CD1c-positive myeloid dendritic cell (primary cell): Measurements from ENCODE around the gene CBFA2T2.
"Not testable (repeated sequence)": the region's sequence is repeated elsewhere in the genome, so short reads cannot be mapped to it uniquely, and the experiment has no call there.

Experiments
- DNase-seq: peaks from one replicate; pipeline ENCODE4 v3.0.0-alpha.2; 2016; ENCODE audit errors: extremely low spot score

The CBFA2T2 gene

GRCh38 chr20:33490023-33490933, at the start of gene CBFA2T2:
Gene CBFA2T2 (plus strand): TSS chr20:33490096. CDS start chr20:33490268, 172 bp downstream.
- DNase-seq: no peak

- not testable (repeated sequence) for DNase-seq
Measured at GRCh38 chr20:33440562-33440961, 49.3 kb upstream of the CBFA2T2 start.

- no peak for DNase-seq
Measured at GRCh38 chr20:33441142-33441955, 48.5 kb upstream of the CBFA2T2 start.

- no peak for DNase-seq
Measured at GRCh38 chr20:33442136-33443005, 47.5 kb upstream of the CBFA2T2 start.

- DNase-seq: peak; percentile 11
Measured at GRCh38 chr20:33443006-33443511, 46.8 kb upstream of the CBFA2T2 start.

- peak; percentile 81 for DNase-seq
Measured at GRCh38 chr20:33443512-33444239, 46.2 kb upstream of the CBFA2T2 start, which contains the start of gene SNTA1. Gene SNTA1 (minus strand): TSS chr20:33443763. CDS start chr20:33443620, 143 bp downstream.

- no peak for DNase-seq
Measured at GRCh38 chr20:33444797-33445560, 44.9 kb upstream of the CBFA2T2 start.

GRCh38 chr20:33445881-33446625, 43.8 kb upstream of the CBFA2T2 start:
- no peak for DNase-seq

GRCh38 chr20:33450867-33451266, 39.0 kb upstream of the CBFA2T2 start:
- peak; percentile 8 for DNase-seq

- DNase-seq: peak; percentile 82
Measured at GRCh38 chr20:33456916-33457642, 32.8 kb upstream of the CBFA2T2 start.

GRCh38 chr20:33459599-33459998, 30.3 kb upstream of the CBFA2T2 start:
- no peak for DNase-seq

GRCh38 chr20:33460711-33461110, 29.2 kb upstream of the CBFA2T2 start:
- DNase-seq: no peak

- DNase-seq: no peak
Measured at GRCh38 chr20:33463332-33464101, 26.4 kb upstream of the CBFA2T2 start.

GRCh38 chr20:33464759-33465158, 25.1 kb upstream of the CBFA2T2 start:
- DNase-seq: not testable (repeated sequence)

- DNase-seq: no peak
Measured at GRCh38 chr20:33465481-33466302, 24.2 kb upstream of the CBFA2T2 start.

GRCh38 chr20:33466303-33466646, 23.6 kb upstream of the CBFA2T2 start:
- DNase-seq: no peak

GRCh38 chr20:33470457-33470856, 19.4 kb upstream of the CBFA2T2 start:
- DNase-seq: no peak
